Measurements from ENCODE around the gene ALDH9A1. TPM values are rescaled to one million over a fixed set of nuclear protein-coding genes. Genes with fewer than 3 reads are reported as not detected.
A peak's percentile ranks its signal among the peaks of the same experiment; 100 is the strongest.

The ALDH9A1 gene
- total and polyA plus RNA-seq, 2 of the 4 experiments (the other 2 are of a cell fraction): 43.5 to 43.7 TPM

- Histone ChIP-seq H4K8ac (ENCODE audit: low read depth in 2 of 2, low read length in 2 of 2) (no peak overlapping the region), H4K91ac (ENCODE audit: insufficient read depth, low read depth, low read length) (no peak overlapping the region), H3K4ac (ENCODE audit: low read depth, low read length) (no peak overlapping the region), H4K5ac (ENCODE audit: low read depth, low read length) (no peak overlapping the region), H3K9ac (ENCODE audit: low read depth, low read length) (no peak overlapping the region), H4K20me1 (ENCODE audit: insufficient read depth, low read length) (no peaks in the 10 kb centered on the region), H3K56ac (ENCODE audit: extremely low read depth, insufficient read depth, low read length) (no peak overlapping the region), H2AK5ac (ENCODE audit: low read depth, low read length) (no peak overlapping the region), H3K4me1 (ENCODE audit: control insufficient read depth, insufficient read depth, low read length) (no peaks in the 10 kb centered on the region), H2BK5ac (ENCODE audit: low read depth, low read length, poor library complexity, severe bottlenecking) (no peak overlapping the region), H2AK9ac (replicated peaks; ENCODE audit: low read depth, low read length, poor library complexity) (no peak overlapping the region), H3K9me1 (ENCODE audit: insufficient read depth, low read length) (no peaks in the 10 kb centered on the region), H3K27ac (ENCODE audit: insufficient read depth, low read length) (no peak overlapping the region), H3K4me3 (ENCODE audit: insufficient read depth, low read depth, low read length) (no peak overlapping the region), H2AFZ (replicated peaks; ENCODE audit: low read length, poor library complexity) (no peak overlapping the region), H2BK20ac (ENCODE audit: low read depth, low read length) (no peak overlapping the region), H3K23ac (ENCODE audit: low read depth, low read length) (no peak overlapping the region), H3K9me3 (ENCODE audit: control insufficient read depth, insufficient read depth, low read length) (no peaks in the 10 kb centered on the region), H3K79me1 (ENCODE audit: low read depth in 1 of 2, low read length in 2 of 2) (no peaks in the 10 kb centered on the region), H3K27me3 (ENCODE audit: control insufficient read depth, insufficient read depth, low read length) (peaks cover 2% of the 10 kb centered on the region), H2BK120ac (ENCODE audit: low read depth, low read length) (no peak overlapping the region), H3K36me3 (ENCODE audit: control insufficient read depth, insufficient read depth, low read length) (no peaks in the 10 kb centered on the region), H3K18ac (ENCODE audit: low read depth, low read length) (no peak overlapping the region), H3K14ac (replicated peaks; ENCODE audit: low read depth, low read length) (no peak overlapping the region), H2BK15ac (ENCODE audit: low read depth, low read length) (no peak overlapping the region), H3K4me2 (ENCODE audit: low read depth, low read length) (no peak overlapping the region)
- CTCF ChIA-PET: interaction anchor here (1.4 kb wide), 1 partner anchor 13 kb away, joined by 7 read pairs; no protein-coding TSS in a partner anchor
- intact Hi-C loops (cut with micrococcal nuclease): no loop called here
- ATAC-seq (ENCODE audit: low read depth) (no peak), DNase-seq (no peak)
- in situ Hi-C loops (cut with MboI; ENCODE audit: low sequenced_read_pairs): loop anchor here (25.0 kb wide), 1 partner anchor 864 kb away; no protein-coding TSS in a partner anchor
- POLR2A ChIA-PET (ENCODE audit: unreplicated experiment): no interaction called here
- dilution Hi-C loops (cut with HindIII; ENCODE audit: low sequenced_read_pairs, unreplicated experiment): no loop called here
- no TSS peak for BruUV-seq (replicated peaks)
- TF ChIP-seq CHD1 (IDR thresholded peaks at IDR 0.05; ENCODE audit: low read depth, low read length): no peak
- peak; percentile 52 for TF ChIP-seq CEBPB (IDR thresholded peaks at IDR 0.05; ENCODE audit: low read depth, low read length)
- no peak for TF ChIP-seq NFE2L2 (IDR thresholded peaks at IDR 0.05; ENCODE audit: low read depth, low read length)
Observed at GRCh38 chr1:165623624-165624023, 74.7 kb downstream of the ALDH9A1 start.
